Rectal smooth muscle tissue (tissue), 1 donor: ENCODE measurements around the gene SLIT3.

Experiments
- H3K27ac ChIP-seq: one replicate; pipeline ENCODE4 v1.7.0; 2013; ENCODE audit warnings: low read depth, low read length, inconsistent platforms
- H3K27me3 ChIP-seq: one replicate; pipeline ENCODE4 v1.7.0; 2013; ENCODE audit warnings: low read length; ENCODE audit not compliant: control insufficient read depth, insufficient read depth
- H3K36me3 ChIP-seq: one replicate; pipeline ENCODE4 v1.7.0; 2013; ENCODE audit warnings: low read length; ENCODE audit not compliant: control insufficient read depth, insufficient read depth
- H3K4me1 ChIP-seq: one replicate; pipeline ENCODE4 v1.7.0; 2013; ENCODE audit warnings: low read length; ENCODE audit not compliant: control insufficient read depth, insufficient read depth
- H3K4me3 ChIP-seq: one replicate; pipeline ENCODE4 v1.7.0; 2013; ENCODE audit warnings: low read length
- H3K9ac ChIP-seq: one replicate; pipeline ENCODE4 v1.7.0; 2013; ENCODE audit warnings: low read length

Gene SLIT3

DNA sequence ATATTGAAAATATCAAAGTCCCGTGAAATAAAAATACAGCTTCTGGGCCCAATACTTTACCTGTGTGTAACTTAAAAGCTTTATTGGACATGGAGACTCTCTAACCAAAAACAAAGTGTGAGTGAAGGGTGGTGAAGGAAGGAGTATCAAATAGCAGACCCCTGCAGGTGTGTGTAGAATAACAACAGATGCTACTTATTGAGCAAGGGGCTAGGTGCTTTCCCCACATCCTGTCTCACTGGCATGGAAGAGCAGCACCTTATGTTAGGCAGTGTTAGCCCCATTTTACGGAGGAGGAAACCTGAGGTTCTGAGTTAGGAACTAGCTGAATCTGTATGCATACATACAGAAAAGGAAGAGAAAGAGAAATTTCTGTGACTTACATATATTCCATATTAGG is 21.8 kb downstream of the SLIT3 start:
- no peak overlapping the region for H3K27ac ChIP-seq
- no peaks in the 10 kb centered on the region for H3K36me3 ChIP-seq
- no peaks in the 10 kb centered on the region for H3K27me3 ChIP-seq
- H3K9ac ChIP-seq = no peak overlapping the region
- no peak overlapping the region for H3K4me3 ChIP-seq
- no peaks in the 10 kb centered on the region for H3K4me1 ChIP-seq

GRCh38 chr5:169273881-169274280 is 27.1 kb downstream of the SLIT3 start:
- Histone ChIP-seq H3K36me3 (no peaks in the 10 kb centered on the region), H3K27me3 (no peaks in the 10 kb centered on the region), H3K9ac (no peak overlapping the region), H3K27ac (no peak overlapping the region), H3K4me3 (no peak overlapping the region), H3K4me1 (peaks cover 3% of the 10 kb centered on the region)

DNA sequence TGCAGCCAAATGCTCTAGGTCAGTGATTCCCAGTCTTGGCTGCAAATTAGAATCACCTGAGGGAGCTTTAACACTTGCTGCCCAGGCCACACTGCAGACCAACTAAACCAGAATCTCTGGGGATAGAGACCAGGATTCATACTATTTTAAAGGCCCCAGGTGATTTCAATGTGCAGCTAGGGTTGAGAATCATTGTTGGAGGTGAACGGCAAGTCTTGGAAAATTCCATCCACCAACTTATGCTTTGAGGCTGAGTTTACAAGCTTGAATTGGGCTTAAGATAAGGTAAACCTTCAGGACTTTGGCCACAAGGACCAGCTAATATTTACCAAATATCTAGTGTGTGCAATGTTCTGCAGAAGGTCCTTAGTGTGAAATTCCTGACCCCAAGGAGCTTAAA is 27.5 kb downstream of the SLIT3 start:
- H3K4me1 ChIP-seq = peaks cover 3% of the 10 kb centered on the region
- no peaks in the 10 kb centered on the region for H3K36me3 ChIP-seq
- no peak overlapping the region for H3K4me3 ChIP-seq
- no peak overlapping the region for H3K9ac ChIP-seq
- no peak overlapping the region for H3K27ac ChIP-seq
- no peaks in the 10 kb centered on the region for H3K27me3 ChIP-seq

GRCh38 chr5:169272731-169273427 is 28.1 kb downstream of the SLIT3 start:
- Histone ChIP-seq H3K4me3 (no peak overlapping the region), H3K9ac (no peak overlapping the region), H3K27me3 (no peaks in the 10 kb centered on the region), H3K4me1 (peaks cover 7% of the 10 kb centered on the region), H3K36me3 (no peaks in the 10 kb centered on the region), H3K27ac (no peak overlapping the region)

DNA sequence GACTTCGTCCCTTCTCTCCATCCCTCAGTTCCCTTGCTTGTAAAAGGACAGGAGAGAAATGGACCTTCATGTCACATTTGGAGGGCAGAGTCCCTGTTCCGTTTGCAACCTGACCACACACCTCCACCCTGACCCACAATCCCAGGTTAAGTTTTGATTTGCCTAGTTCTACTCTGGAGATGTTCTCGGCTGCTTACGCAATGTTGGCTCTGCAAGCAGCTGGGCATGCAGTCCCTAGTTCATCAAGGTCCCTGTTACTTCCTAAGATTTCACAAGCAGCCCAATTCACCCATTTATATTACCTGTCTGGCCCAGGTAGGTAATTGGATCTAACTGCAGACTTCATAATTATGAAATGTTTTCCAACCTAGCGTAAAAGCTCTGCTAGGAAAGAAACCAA is 28.8 kb downstream of the SLIT3 start:
- Histone ChIP-seq H3K36me3 (no peaks in the 10 kb centered on the region), H3K27ac (no peak overlapping the region), H3K4me1 (peaks cover 12% of the 10 kb centered on the region), H3K9ac (no peak overlapping the region), H3K27me3 (no peaks in the 10 kb centered on the region), H3K4me3 (no peak overlapping the region)

- Histone ChIP-seq H3K27me3 (no peaks in the 10 kb centered on the region), H3K9ac (no peak overlapping the region), H3K27ac (no peak overlapping the region), H3K4me1 (peaks cover 12% of the 10 kb centered on the region), H3K36me3 (no peaks in the 10 kb centered on the region), H3K4me3 (no peak overlapping the region)
Observed at GRCh38 chr5:169270827-169271226, 30.1 kb downstream of the SLIT3 start.

GRCh38 chr5:169268019-169268418 is 32.9 kb downstream of the SLIT3 start:
- no peak overlapping the region for H3K9ac ChIP-seq
- H3K4me3 ChIP-seq = no peak overlapping the region
- H3K27me3 ChIP-seq = no peaks in the 10 kb centered on the region
- no peaks in the 10 kb centered on the region for H3K36me3 ChIP-seq
- H3K27ac ChIP-seq = no peak overlapping the region
- H3K4me1 ChIP-seq = peaks cover 12% of the 10 kb centered on the region

GRCh38 chr5:169265888-169266287 is 35.1 kb downstream of the SLIT3 start:
- Histone ChIP-seq H3K4me3 (no peak overlapping the region), H3K27me3 (no peaks in the 10 kb centered on the region), H3K36me3 (no peaks in the 10 kb centered on the region), H3K9ac (no peak overlapping the region), H3K27ac (no peak overlapping the region), H3K4me1 (peaks cover 10% of the 10 kb centered on the region)

- H3K4me1 ChIP-seq = peaks cover 9% of the 10 kb centered on the region
Observed at GRCh38 chr5:169263591-169263990, 37.3 kb downstream of the SLIT3 start.

GRCh38 chr5:169260896-169261569 is 39.9 kb downstream of the SLIT3 start:
- Histone ChIP-seq H3K36me3 (no peaks in the 10 kb centered on the region), H3K27me3 (no peaks in the 10 kb centered on the region), H3K4me1 (no peaks in the 10 kb centered on the region), H3K9ac (no peak overlapping the region), H3K4me3 (no peak overlapping the region), H3K27ac (no peak overlapping the region)

More at GRCh38 chr5:169263591-169263990, 37.3 kb downstream of the SLIT3 start:
- Histone ChIP-seq H3K9ac (no peak overlapping the region), H3K36me3 (no peaks in the 10 kb centered on the region), H3K4me3 (no peak overlapping the region), H3K27me3 (no peaks in the 10 kb centered on the region), H3K27ac (no peak overlapping the region)

GRCh38 chr5:169258372-169259000 is 42.5 kb downstream of the SLIT3 start:
- H3K4me1 ChIP-seq = no peaks in the 10 kb centered on the region
- no peaks in the 10 kb centered on the region for H3K27me3 ChIP-seq
- H3K4me3 ChIP-seq = no peak overlapping the region
- H3K9ac ChIP-seq = no peak overlapping the region
- no peak overlapping the region for H3K27ac ChIP-seq
- no peaks in the 10 kb centered on the region for H3K36me3 ChIP-seq

DNA sequence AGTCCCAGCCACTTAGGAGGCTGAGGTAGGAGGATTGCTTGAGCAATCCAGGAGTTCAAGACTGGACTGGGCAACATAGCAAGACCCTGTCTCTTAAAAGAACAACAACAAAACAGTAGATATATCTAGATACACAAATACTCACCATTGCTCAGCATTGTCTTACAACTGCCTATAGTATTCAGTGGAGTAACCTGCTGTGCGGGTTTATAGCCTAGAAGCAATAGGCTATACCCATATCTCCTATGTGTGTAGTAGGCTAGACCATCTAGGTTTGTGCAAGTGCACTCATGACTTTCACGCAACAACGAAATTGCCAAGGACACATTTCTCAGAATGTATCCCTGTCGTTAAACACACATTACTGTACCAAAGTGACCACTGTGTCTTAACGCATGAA is 44.7 kb downstream of the SLIT3 start:
- Histone ChIP-seq H3K36me3 (no peaks in the 10 kb centered on the region), H3K27ac (no peak overlapping the region), H3K9ac (no peak overlapping the region), H3K4me1 (no peaks in the 10 kb centered on the region), H3K4me3 (no peak overlapping the region), H3K27me3 (no peaks in the 10 kb centered on the region)
